Kidney capillary endothelial cell (primary cell): ENCODE data around the gene PERM1.
"Not testable (repeated sequence)": the region's sequence is repeated elsewhere in the genome, so short reads cannot be mapped to it uniquely, and the experiment has no call there.

ENCODE experiments used
- DNase-seq: peaks from one replicate; pipeline ENCODE4 v3.0.0-alpha.2; 2018; ENCODE audit warnings: low spot score

PERM1 gene, protein sequence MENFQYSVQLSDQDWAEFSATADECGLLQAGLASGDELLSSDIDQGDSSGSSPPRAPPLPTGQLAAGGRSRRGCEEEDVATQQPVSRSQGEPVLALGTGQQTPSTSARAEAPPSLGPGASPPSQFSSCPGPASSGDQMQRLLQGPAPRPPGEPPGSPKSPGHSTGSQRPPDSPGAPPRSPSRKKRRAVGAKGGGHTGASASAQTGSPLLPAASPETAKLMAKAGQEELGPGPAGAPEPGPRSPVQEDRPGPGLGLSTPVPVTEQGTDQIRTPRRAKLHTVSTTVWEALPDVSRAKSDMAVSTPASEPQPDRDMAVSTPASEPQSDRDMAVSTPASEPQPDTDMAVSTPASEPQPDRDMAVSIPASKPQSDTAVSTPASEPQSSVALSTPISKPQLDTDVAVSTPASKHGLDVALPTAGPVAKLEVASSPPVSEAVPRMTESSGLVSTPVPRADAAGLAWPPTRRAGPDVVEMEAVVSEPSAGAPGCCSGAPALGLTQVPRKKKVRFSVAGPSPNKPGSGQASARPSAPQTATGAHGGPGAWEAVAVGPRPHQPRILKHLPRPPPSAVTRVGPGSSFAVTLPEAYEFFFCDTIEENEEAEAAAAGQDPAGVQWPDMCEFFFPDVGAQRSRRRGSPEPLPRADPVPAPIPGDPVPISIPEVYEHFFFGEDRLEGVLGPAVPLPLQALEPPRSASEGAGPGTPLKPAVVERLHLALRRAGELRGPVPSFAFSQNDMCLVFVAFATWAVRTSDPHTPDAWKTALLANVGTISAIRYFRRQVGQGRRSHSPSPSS

DNA sequence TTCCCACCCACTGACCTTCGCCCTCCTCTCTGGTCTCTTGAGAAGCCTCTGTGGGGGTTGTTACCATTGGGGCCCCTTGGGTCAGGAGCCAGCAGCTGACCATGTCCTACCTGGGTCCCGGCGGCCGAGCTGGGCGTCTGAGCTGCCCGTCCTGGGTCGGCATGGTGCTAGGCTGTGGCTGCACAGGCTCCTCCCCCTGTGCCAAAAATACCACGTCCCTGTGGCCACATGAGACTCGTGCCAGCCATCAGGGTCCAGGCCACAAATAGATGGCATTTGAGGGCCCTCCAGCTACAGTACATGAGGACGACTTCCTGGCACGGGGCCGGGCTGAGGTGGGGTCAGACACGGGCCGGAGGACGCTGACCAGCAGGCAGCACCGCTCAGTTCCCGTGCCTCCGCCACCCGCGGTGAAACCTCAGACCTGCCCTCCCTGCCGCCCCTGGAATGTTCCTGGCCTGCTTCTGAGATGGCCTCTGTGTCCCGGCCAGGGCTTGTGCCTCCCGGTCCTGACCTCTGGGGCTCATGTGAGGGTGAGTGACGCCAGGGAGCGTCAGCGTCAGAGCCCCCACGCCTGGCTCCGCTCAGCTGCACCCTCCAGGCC is at the start of gene PERM1:
Gene PERM1, minus strand, starts transcription at position 139 of the 604 bp plus-strand sequence. CDS start 1,064 bp downstream, outside the sequence.
- DNase-seq = no peak

DNA sequence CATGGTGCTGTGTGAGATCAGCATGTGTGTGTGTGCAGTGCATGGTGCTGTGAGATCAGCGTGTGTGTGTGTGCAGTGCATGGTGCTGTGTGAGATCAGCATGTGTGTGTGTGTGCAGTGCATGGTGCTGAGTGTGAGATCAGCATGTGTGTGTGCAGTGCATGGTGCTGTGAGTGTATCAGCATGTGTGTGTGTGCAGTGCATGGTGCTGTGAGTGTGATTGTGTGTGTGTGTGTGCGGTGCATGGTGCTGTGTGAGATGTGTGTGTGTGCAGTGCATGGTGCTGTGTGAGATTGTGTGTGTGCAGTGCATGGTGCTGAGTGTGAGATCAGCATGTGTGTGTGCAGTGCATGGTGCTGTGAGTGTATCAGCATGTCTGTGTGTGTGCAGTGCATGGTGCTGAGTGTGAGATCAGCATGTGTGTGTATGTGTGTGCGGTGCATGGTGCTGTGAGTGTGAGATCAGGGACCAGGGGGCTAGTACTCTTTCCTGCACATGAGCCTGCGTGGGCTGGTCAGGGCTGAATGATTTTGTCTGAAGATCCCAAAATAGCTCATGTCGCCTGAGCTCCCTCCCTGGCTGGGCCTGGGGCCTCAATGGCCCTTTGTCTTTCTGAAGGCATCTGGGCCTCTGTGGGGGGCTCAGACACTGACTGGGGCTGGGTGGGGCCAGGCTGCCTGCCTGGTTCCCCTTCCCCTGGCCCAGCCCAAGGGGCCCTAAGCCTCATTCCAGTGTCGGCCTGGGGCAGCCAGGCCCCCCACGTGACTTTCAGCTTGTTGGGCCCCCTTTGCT is 49.2 kb upstream of the PERM1 start:
- not testable (repeated sequence) for DNase-seq

DNA sequence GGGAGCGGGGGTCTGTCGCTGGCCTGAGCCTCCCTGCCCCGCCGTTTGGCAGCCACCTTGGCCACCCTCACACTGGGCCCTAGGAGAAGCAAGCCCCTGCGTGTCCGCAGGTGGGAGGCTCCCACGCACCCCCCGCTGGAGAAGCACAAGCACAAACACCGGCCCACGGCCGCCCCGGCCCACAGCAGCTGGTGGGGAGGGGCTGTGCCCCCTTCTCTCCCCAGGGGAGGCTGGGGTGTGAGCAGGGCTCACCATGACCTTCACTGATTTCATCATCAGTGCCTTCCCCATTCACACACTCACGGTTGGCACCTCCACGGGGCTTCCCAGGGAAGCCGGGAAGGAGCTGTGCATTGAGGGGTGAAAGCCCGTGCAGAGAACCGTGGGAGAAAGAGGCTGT is 45.9 kb upstream of the PERM1 start:
- no peak for DNase-seq

DNA sequence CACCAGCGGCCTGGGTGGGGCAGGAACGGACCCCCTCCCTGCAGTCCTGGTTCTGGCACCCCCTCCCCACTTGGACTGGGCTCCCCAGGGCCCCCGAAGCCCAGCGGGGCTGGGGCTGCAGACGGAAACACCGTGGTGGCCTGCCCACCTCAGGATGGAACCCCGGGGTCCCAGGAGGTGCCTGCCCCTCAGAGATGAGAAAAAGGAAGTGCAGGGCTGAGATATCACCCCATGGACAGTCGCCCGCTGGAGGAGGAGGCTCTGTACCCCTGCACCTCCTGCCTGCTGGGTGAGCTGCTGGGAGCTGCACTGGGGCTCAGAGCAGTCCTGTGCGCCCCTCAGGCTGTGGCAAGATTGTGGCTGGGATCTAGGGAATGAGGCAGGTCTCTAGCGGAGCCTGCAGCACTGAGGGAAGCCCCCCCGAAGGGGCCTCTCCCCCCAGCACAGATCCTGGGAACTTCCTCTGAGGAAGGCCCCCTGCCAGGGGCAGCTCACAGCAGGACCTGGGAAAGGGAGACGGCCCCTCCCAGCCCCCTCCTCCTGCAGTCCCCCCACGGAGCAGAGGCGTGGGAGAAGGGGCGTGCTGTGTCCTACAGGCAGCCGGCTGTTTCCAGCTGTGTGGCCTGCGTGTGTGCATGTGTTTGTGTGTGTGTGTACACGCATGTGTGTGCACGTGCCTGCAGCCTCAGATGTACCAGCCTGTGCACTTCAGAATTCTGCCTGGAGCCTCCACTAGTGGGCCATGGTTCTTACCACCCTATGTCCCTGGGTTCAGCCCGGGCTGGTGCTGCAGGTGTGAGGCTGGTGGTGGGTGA is 44.9 kb upstream of the PERM1 start:
- DNase-seq = no peak

DNA sequence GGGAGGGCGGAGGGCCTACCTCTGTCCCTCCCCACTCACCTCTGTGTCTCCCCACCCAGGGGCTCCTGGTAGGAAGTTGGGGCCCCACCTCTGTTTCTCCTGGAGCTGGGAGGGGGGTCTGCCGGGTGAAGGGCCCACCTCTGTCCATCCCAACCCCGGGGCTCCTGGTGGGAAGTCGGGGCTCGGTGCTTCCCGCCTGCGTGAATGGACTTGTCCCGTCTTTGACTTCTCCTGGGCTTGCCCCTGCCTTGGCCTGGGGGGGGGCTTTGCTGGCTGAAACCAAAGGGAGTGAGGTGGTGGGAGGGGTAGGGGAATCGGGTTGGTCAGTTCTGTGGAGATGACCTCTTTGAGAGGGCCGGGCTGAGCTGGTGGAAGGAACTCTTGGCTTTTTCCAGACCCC is 43.8 kb upstream of the PERM1 start:
- DNase-seq = no peak

DNA sequence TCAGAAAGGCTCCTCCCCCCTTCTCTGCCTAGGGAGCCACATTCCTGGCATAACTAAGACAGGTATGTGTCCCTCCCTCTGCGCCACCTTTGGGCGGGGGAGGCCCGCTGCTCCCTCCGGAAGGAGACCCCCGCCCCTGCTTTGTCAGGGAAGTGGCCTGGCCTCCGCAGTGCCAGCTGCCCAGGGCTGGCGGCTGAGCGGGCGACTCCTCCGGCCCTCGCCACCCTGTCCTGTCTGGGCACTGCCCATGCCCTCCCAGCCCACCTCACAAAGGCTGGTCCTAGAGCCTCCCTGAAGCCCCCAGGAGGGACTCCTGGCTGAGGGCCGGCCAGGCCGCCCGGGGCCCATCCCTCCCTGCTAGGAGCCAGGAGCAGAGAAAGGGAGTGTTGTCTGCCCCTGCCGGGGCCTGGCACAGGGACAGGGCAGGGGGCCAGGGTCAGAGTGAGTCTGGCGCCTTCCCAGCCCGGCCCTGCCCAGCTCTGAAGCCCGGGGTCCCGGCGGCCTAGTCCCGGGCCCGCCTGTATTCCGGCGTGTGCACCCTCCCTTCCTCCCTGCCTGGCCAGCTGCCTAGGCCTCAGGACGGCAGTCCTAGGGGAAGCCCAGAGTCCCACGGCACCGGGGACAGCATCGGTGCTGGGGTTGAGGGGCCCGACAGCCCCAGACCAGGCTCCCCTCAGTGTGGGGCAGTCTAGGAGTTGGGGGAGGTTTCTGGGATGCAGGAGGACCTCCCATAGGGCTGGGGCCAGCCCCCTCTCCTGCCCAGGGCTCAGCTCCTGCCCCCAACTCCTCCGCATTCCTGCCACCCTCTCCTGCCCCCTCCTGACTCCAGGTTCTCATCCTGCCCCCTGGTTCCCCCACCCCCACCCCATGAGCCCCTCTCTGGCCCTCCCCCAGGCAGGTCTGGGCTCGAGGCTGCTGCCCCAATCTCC is 43.1 kb upstream of the PERM1 start:
- no peak for DNase-seq

DNA sequence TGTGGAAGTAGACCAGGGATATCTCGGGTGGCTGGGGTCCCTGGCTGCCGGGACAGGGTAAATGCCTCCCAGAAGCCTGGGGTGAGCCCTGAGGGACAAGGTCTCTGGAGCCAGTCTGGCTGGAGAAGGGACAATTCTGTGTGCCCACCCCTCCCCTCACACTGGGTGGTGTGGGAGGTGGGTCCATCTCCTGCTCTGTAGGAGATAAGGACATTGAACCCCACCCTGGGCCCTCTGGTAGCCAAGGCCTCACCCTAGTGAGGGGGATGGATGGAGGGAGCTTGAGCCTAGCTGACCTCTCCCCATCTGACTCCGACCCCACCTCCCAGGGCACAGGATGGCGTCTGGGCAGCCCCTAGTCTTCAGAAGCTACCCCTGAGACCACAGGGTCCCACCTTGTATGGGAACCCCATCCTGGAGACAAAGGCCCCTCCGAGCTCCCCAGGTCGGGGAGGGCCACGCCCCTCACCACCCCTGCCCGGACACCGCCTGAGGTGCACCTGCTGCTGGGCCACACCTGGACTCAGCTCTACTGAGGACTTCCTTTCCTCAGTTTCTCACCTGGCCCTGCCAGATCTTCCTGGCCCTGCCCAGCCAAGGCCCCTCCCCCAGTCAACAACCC is 42.4 kb upstream of the PERM1 start:
- DNase-seq = no peak

DNA sequence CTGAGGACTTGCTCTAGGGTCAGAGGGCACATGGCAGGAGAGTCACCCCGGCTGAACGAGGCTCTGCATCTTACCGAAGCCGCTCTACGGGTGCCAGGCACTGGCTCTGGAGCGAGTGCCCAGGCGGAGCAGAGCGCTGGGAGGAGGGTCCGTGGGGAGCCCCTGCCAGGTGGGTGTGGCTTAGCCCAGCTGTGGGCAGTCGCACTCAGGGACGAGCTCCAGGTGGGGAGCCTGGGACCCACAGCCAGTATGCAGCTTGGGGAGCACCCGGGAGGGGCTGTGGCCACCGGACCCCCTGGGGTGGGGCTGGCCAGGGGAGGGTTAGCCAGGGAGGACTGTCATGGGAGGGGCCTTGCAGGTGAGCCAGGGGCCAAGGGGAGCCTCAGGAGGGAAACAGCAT is 41.8 kb upstream of the PERM1 start:
- no peak for DNase-seq

DNA sequence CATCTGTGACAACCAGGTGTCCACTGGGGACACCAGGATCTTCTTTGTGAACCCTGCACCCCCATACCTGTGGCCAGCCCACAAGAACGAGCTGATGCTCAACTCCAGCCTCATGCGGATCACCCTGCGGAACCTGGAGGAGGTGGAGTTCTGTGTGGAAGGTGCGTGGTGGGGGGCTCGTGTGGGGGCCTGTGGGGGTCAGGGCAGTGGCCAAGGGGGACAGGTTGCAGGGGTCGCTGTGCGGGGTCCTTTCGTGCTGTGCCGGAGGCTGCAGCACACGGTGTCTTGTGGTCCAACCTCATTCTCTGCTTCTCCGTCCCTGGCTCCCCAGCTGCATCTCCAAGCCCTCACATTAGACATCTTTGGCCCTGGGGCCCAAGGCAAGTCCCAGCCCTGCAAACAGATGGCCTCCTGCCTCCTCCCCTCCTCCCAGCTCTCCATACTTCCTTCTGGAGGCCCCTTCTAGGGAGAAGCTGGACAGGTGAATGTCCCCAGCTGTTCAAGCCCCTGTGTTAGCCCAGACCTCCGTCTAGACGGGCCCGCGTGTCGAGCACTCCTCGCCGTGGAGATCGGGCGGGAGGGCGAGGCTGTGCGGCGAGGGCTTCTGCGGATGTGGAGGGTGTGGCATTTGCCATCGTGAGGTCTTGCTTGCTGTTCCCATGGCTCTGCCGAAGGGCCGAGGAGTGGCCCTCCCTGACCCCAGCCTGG is 40.6 kb upstream of the PERM1 start:
- no peak for DNase-seq

DNA sequence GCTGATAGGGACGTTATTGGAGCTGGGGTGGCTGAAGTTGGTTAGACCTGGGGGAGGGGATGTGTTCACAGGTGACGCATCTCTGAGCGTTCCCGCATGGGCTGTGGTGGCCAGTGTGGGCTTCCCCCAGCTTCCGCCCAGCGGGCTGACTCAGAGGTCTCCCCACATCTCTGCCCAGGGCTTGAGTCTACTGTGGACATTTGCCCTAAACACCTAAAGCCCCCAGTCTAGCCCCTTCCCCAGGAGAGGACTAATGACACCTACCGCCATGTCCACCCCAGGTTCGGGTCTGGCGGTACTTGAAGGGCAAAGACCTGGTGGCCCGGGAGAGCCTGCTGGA is 40.0 kb upstream of the PERM1 start:
- no peak for DNase-seq

DNA sequence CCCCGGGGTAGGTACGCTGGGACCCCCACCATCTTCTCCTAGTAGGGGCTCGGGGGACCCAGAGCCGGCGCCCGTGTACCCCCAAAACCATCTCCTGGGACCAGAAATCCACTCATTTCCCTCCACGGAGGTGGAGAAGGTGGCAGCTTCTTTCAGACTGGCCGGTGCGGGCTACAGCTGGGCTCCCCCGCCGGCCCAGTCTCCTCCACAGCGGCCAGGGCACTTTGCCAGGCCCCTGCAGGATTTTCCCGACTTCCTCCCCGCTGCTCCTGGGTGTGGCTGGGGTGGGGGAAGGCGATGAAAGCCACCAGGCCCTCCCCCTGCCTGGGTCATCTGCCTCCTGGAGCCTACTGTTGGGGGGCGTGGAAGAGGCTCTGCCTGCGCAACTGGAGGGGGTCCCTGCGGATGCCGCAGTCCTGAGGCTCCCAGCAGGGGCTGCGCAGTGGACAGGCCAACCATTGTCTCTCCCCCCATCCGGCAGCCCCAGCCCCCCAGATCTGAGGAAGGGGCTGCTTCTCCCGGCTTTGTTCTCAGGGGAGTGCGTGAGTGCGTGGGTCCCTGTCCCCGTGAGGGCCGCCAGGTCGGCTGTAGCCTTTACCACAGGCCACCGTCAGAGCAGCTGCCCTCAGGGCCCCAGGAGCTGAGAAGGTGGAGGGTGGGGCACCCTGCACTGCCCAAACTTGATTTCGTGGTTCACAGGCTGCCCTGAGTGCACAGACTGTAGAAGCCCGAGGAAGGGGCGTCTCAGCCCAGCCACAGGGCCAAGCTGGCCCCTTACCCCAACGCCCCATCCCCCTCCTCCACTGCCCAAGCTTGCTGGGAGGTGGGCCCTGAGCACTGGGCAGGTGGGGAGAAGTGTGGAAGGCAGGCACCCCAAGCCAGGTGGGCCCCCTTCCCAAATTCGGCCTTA is 39.4 kb upstream of the PERM1 start:
- DNase-seq = peak; percentile 75

DNA sequence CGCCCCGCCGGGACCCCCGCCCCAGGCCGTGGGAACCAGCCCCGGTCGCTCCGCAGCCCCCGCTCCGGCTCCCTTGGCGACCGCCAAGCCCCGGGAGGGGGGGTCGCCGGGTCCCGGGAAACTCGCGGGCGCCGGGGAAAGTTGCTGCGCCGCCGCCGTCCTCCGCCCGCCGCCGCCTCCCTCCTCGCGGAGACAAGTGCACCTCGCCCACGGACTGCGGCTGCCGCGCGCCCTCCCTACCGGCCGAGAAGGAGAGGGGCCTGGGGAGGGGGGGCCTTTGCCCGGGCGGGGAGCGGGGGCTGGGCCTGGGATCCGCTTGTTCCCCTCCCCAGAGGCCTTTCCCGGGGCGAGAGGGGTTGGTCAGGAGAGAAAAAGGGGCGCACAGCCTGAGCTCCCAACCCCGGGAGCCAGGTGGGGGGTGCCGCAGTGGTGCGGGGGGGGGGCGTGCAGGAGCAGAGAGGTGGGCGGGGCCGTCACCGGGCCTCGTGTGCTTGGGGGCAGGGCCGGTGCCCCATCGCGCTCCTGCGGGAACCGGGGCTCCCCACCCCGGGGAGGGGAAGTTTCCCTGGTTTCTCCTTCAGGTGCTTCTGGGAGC is 38.6 kb upstream of the PERM1 start:
- no peak for DNase-seq

DNA sequence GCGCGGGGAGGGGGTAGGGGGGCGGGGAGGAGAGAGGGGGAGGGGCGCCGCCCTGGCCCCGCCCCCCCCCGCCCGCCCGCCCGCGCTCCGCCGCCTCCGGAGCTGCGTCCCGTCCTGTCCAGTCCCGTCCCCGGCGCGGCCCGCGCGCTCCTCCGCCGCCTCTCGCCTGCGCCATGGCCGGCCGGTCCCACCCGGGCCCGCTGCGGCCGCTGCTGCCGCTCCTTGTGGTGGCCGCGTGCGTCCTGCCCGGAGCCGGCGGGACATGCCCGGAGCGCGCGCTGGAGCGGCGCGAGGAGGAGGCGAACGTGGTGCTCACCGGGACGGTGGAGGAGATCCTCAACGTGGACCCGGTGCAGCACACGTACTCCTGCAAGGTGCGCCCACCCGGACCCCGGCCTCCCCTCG is 38.1 kb upstream of the PERM1 start, which contains the start of gene AGRN:
Gene AGRN, plus strand, starts transcription at position 121 of the 405 bp plus-strand sequence. Its CDS starts 53 bp downstream, at position 174.
- no peak for DNase-seq

DNA sequence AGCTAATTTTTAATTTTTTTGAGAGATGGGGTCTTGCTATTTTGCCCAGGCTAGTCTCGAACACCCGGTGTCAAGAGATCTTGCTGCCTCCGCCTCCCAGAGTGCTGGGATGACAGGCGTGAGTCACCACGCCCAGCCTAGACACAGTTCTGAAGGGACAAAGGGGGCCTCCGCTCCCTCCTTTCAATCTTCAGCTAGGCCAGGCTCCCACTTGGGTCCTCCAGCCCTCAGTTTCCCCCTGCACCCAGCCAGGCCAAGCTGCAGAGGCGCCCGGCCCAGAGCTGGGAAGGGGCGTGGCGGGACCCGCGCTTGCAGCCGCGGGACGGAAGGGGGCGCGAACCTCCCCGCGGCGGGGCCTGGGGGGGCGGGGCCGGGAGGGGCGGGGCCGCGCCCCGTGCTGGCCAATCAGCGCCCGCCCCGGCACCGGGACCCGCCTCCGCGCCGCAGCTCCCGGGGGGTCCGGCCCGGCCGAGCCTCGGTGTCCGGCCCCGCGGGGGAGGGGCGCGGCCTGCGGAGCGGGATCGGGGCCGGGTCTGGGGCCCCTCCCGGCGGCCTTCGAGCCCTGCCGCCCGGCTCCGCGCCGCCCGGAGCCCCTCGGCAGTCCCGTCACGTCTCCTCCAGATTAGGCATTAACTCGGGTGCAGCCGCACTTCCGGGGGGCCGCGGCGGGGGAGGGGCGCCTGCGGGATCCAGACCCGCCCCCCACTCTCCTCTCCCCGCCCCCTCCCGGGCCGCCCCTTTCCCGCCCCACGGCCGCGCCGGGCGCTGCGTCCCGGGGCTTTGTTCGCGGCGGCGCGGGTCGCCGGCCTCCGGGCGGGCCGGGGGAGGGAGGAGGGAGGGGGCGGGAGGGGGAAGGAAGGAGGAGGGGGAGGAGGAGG is 37.5 kb upstream of the PERM1 start:
- peak; percentile 81 for DNase-seq

DNA sequence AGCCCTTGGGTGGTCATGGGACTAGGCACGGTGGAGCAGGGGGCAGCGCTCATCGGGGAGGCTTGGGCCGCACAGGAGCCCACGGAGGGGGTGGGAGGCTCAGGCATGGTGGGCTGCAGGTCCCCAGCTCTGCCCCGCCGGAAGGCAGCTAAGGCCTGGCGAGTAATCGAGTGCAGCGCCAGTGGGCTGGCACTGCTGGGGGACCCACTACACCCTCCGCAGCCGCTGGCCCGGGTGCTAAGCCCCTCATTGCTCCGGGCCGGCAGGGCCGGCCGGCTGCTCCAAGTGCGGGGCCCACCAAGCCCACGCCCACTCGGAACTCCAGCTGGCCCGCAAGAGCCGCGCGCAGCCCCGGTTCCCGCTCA is 36.4 kb upstream of the PERM1 start:
- not testable (repeated sequence) for DNase-seq
